HG03139 (cell line): ENCODE data around the gene SKAP1.

Experiments
- ATAC-seq: cut with Tn5 transposase; IDR thresholded peaks from one replicate; pipeline ENCODE4 v1.9.1; 2021; ENCODE audit not compliant: unreplicated experiment

The SKAP1 gene

GRCh38 chr17:48179071-48179945 lies 250.7 kb downstream of the SKAP1 start:
- ATAC-seq, result no peak

GRCh38 chr17:48178317-48178716 lies 251.7 kb downstream of the SKAP1 start:
- no peak for ATAC-seq

GRCh38 chr17:48177816-48178215 lies 252.2 kb downstream of the SKAP1 start:
- no peak for ATAC-seq

GRCh38 chr17:48176471-48176855 lies 253.6 kb downstream of the SKAP1 start:
- no peak for ATAC-seq

- no peak for ATAC-seq
These were observed 254.1 kb downstream of the SKAP1 start for GRCh38 chr17:48175692-48176470.

GRCh38 chr17:48174833-48175523 lies 255.0 kb downstream of the SKAP1 start:
- no peak for ATAC-seq

GRCh38 chr17:48173191-48173984 lies 256.6 kb downstream of the SKAP1 start:
- ATAC-seq, result no peak

- ATAC-seq, result no peak
These were observed 260.1 kb downstream of the SKAP1 start for GRCh38 chr17:48169926-48170325.

GRCh38 chr17:48163809-48164208 lies 266.2 kb downstream of the SKAP1 start:
- ATAC-seq, result no peak

GRCh38 chr17:48162946-48163506 lies 267.0 kb downstream of the SKAP1 start:
- ATAC-seq, result no peak

- no peak for ATAC-seq
These were observed 267.6 kb downstream of the SKAP1 start for GRCh38 chr17:48162306-48162934.

GRCh38 chr17:48161127-48161905 lies 268.7 kb downstream of the SKAP1 start:
- no peak for ATAC-seq

GRCh38 chr17:48160177-48161081 lies 269.6 kb downstream of the SKAP1 start:
- no peak for ATAC-seq

GRCh38 chr17:48159232-48159631 lies 270.8 kb downstream of the SKAP1 start:
- ATAC-seq, result no peak

GRCh38 chr17:48155889-48156611 lies 274.0 kb downstream of the SKAP1 start:
- ATAC-seq, result no peak

- no peak for ATAC-seq
These were observed 276.2 kb downstream of the SKAP1 start for GRCh38 chr17:48153691-48154358.

GRCh38 chr17:48152289-48152688 lies 277.7 kb downstream of the SKAP1 start:
- ATAC-seq, result no peak
